ENCODE results near the gene CYYR1. TPM values are rescaled to one million over a fixed set of nuclear protein-coding genes. Genes with fewer than 3 reads are reported as not detected.
A peak's percentile ranks its signal among the peaks of the same experiment; 100 is the strongest.

Gene CYYR1
- total RNA-seq, 1 experiment from 2014 or later = 13.6 TPM

DNA sequence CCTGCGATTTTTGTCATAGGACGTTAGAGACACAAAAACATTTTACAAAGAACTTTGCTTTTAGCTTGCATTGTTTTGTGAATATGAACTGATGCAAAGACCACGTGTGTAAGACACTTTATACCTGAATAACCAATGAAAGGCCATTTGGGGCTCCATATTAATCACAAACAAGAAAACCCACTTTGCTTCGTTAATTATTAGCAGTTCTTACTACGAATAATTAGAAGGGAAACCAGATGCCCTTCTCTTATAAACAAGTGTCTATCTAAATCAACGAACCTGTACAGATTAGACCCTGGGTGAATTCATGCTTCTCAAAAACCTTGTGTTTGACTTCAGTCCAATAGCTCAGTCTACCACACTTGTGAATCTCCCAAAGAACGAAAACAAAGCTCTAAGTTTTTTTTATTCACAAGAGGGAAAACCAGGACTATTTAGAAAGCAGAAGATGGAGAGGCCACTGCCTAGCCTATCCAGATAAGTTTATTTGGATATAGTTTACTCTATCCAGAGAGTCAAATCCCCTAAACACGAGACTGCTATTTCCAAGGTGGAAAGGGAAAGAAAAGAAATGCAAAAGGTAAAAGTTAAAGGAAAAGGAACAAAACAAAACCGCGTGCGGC, 897 bp downstream of the CYYR1 start:
- H3K9ac ChIP-seq (ENCODE audit: extremely low read depth, insufficient read length, low read length) = peak overlapping the region; percentile 99
- H2BK12ac ChIP-seq (ENCODE audit: insufficient read length, low read depth, low read length) = no peak overlapping the region
- no peak overlapping the region for H3K23ac ChIP-seq (ENCODE audit: insufficient read length, low read depth, low read length)
- H2BK120ac ChIP-seq (ENCODE audit: low read depth, low read length, poor library complexity, severe bottlenecking) = no peak overlapping the region
- H3K4ac ChIP-seq (ENCODE audit: low read depth, low read length) = no peak overlapping the region; the same call in 1 of the 2 replicates
- H3K27ac ChIP-seq (ENCODE audit: insufficient read length, low read depth, low read length) = no peak overlapping the region
- peaks cover 16% of the 10 kb centered on the region for H3K79me2 ChIP-seq (ENCODE audit: insufficient read depth, low read length)
- H2BK15ac ChIP-seq (ENCODE audit: low read depth, low read length) = no peak overlapping the region
- H4K91ac ChIP-seq (ENCODE audit: insufficient read length, low read depth, low read length) = no peak overlapping the region
- no peaks in the 10 kb centered on the region for H3K79me1 ChIP-seq (ENCODE audit: insufficient read depth, low read depth, low read length, poor library complexity, severe bottlenecking)
- peak overlapping the region; percentile 96 for H3K56ac ChIP-seq (ENCODE audit: insufficient read length, low read depth, low read length)
- H4K20me1 ChIP-seq (ENCODE audit: control insufficient read depth, insufficient read depth, insufficient read length) = no peaks in the 10 kb centered on the region
- H2BK5ac ChIP-seq (ENCODE audit: insufficient read length, low read length) = no peak overlapping the region
- H3K27me3 ChIP-seq (ENCODE audit: insufficient read depth, low read length) = no peaks in the 10 kb centered on the region
- peaks cover 4 to 24% (median 14%) of the 10 kb centered on the region in 3 experiments; a peak in 6 of 7 replicates for H3K36me3 Mint-ChIP-seq (ENCODE audit: insufficient read depth in 1 of 3, low read depth in 3 of 3)
- peak overlapping the region in 2 of 3 experiments; percentile 98; a peak in 5 of 7 replicates for H3K27ac Mint-ChIP-seq
- H3K9me3 Mint-ChIP-seq = peaks cover 16 to 19% of the 10 kb centered on the region in 2 experiments
- no peak overlapping the region for H2AK5ac ChIP-seq (ENCODE audit: insufficient read length, low read length)
- TF ChIP-seq, protein P1, sequence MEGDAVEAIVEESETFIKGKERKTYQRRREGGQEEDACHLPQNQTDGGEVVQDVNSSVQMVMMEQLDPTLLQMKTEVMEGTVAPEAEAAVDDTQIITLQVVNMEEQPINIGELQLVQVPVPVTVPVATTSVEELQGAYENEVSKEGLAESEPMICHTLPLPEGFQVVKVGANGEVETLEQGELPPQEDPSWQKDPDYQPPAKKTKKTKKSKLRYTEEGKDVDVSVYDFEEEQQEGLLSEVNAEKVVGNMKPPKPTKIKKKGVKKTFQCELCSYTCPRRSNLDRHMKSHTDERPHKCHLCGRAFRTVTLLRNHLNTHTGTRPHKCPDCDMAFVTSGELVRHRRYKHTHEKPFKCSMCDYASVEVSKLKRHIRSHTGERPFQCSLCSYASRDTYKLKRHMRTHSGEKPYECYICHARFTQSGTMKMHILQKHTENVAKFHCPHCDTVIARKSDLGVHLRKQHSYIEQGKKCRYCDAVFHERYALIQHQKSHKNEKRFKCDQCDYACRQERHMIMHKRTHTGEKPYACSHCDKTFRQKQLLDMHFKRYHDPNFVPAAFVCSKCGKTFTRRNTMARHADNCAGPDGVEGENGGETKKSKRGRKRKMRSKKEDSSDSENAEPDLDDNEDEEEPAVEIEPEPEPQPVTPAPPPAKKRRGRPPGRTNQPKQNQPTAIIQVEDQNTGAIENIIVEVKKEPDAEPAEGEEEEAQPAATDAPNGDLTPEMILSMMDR (conservative IDR thresholded peaks at IDR 0.05) = no peak
- H3K4me2 ChIP-seq (ENCODE audit: insufficient read depth, insufficient read length, low read length) = peak overlapping the region; percentile 95
- no peaks in the 10 kb centered on the region for H3K9me3 ChIP-seq (ENCODE audit: control insufficient read depth, low read depth, low read length)
- no peak overlapping the region for H2BK20ac ChIP-seq (ENCODE audit: low read depth, low read length, poor library complexity, severe bottlenecking)
- H3K14ac ChIP-seq (ENCODE audit: insufficient read depth, low read length) = peak overlapping the region; percentile 99
- H3K18ac ChIP-seq (ENCODE audit: insufficient read length, low read depth, low read length) = peak overlapping the region; percentile 99
- DNase-seq = no peak
- no peak overlapping the region for H3T11ph ChIP-seq (ENCODE audit: low read length)
- WGBS (ENCODE audit: extremely low coverage, insufficient read length, low lambda C conversion rate) = no CpG with 5 or more reads among the region's 11 CpGs
- peaks cover 18 to 19% of the 10 kb centered on the region in 2 experiments for H3K4me1 Mint-ChIP-seq
- H3K27me3 Mint-ChIP-seq (ENCODE audit: low read depth) = peaks cover 2% of the 10 kb centered on the region; the same call in 1 of the 2 replicates
- no peak overlapping the region for H4K8ac ChIP-seq (replicated peaks; ENCODE audit: insufficient read length, low read depth, low read length)
- no peak overlapping the region for H2AFZ ChIP-seq (ENCODE audit: low read length)
- H4K5ac ChIP-seq (ENCODE audit: insufficient read length, low read depth, low read length) = no peak overlapping the region
- H3K4me3 Mint-ChIP-seq = peak overlapping the region; percentile 92 to 97
- no peaks in the 10 kb centered on the region for H3K4me1 ChIP-seq (ENCODE audit: insufficient read depth, low read length)
- peaks cover 3% of the 10 kb centered on the region for H3K23me2 ChIP-seq (ENCODE audit: insufficient read length, low read depth, low read length, poor library complexity, severe bottlenecking)
